NT2/D1 (cell line): ENCODE measurements around the gene SHFL.

Experiments
- DNase-seq: peaks from one replicate; pipeline ENCODE4 v3.0.0-alpha.2; 2011; ENCODE audit warnings: low read depth, low spot score
- H3K27me3 ChIP-seq: 2 replicates; pipeline ENCODE4 v1.6.0; 2011; ENCODE audit warnings: mild to moderate bottlenecking; ENCODE audit not compliant: insufficient read length, insufficient read depth
- H3K36me3 ChIP-seq: 2 replicates; pipeline ENCODE4 v1.6.1; 2011; ENCODE audit warnings: mild to moderate bottlenecking, low read length, mixed read lengths; ENCODE audit not compliant: insufficient read depth, insufficient read length
- H3K4me1 ChIP-seq: 2 replicates; pipeline ENCODE4 v1.5.1; 2011; ENCODE audit not compliant: insufficient read depth, insufficient read length
- H3K4me3 ChIP-seq: 2 replicates; pipeline ENCODE4 v1.5.1; 2011; ENCODE audit warnings: low read depth; ENCODE audit not compliant: insufficient read length
- H3K9ac ChIP-seq: 2 replicates; pipeline ENCODE4 v1.6.0; 2011; ENCODE audit warnings: low read depth; ENCODE audit not compliant: insufficient read length
- H3K9me3 ChIP-seq: 2 replicates; pipeline ENCODE4 v1.5.1; 2011; ENCODE audit warnings: mild to moderate bottlenecking, low read length; ENCODE audit not compliant: insufficient read depth
- SUZ12 ChIP-seq: IDR thresholded peaks from 2 replicates; pipeline ENCODE4 v1.6.1; 2011; ENCODE audit not compliant: insufficient read length, insufficient read depth; ENCODE audit errors: extremely low read depth
- YY1 ChIP-seq: IDR thresholded peaks from 2 replicates; pipeline ENCODE4 v1.6.1; 2011; ENCODE audit not compliant: insufficient read length, insufficient read depth
- ZNF274 ChIP-seq: IDR thresholded peaks from 2 replicates; pipeline ENCODE4 v1.6.1; 2011; ENCODE audit warnings: mild to moderate bottlenecking, low read depth, low read length

Gene SHFL

DNA sequence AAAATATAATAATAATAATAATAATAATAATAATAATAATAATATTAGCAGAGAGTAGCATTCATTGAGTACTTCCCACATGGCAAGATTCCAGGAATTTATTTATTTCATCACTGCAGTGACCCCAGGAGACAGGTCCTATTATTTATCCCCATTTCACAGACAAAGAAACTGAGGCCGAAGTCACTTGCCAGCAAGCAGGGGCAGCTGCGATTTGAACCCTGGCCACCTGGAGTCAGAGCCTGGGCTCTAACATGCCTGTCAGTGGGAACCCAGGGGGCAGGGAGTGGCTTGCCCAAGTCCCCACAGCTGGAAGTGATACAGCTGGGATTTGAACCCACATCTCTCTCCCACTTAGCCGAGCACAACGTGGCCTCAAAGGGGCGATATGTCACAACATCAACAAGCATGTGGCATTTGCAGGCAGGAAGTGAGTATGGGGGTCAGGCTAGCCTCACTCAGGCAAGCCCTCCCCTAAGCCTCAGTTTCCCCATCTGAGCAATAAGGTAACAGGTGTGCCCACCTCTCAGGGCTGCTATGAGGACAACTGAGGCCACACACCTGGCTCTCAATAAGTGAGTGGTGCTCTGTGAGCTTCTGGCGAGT is 2.9 kb downstream of the SHFL start:
- H3K36me3 ChIP-seq: peaks cover 2% of the 10 kb centered on the region
- H3K4me1 ChIP-seq: peaks cover 2% of the 10 kb centered on the region
- peaks cover 11% of the 10 kb centered on the region for H3K27me3 ChIP-seq
- H3K9me3 ChIP-seq: no peaks in the 10 kb centered on the region
- H3K4me3 ChIP-seq: no peak overlapping the region
- no peak for DNase-seq
- TF ChIP-seq YY1 (no peak), ZNF274 (no peak), SUZ12 (no peak)
- H3K9ac ChIP-seq: no peak overlapping the region

DNA sequence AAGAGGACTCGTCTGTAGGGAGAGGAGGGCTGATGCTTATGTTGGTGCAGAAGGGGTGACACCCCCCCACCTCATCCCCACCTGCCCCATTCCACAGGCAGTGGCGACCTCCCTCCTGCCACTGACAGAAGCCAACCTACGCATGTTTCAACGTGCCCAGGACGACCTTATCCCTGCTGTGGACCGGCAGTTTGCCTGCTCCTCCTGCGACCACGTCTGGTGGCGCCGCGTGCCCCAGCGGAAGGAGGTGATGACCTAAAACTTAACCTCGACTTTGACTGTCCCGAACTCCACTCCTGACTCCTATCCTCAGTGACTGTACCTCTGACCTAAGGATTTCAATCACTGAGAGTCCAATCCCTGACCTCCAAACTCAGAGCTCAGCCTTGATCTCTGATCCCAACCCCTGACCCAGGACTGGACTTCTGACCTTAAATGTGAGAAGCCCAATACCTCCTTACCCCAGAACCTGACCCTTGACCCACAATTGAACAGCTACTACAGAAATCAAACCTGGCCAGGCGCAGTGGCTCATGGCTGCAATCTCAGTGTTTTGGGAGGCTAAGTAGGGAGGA is 3.8 kb downstream of the SHFL start:
- H3K9me3 ChIP-seq: no peaks in the 10 kb centered on the region
- no peak overlapping the region for H3K4me3 ChIP-seq
- TF ChIP-seq SUZ12 (no peak), ZNF274 (no peak), YY1 (no peak)
- peaks cover 14% of the 10 kb centered on the region for H3K27me3 ChIP-seq
- DNase-seq: no peak
- no peak overlapping the region for H3K9ac ChIP-seq
- peaks cover 2% of the 10 kb centered on the region for H3K36me3 ChIP-seq
- H3K4me1 ChIP-seq: peaks cover 2% of the 10 kb centered on the region

DNA sequence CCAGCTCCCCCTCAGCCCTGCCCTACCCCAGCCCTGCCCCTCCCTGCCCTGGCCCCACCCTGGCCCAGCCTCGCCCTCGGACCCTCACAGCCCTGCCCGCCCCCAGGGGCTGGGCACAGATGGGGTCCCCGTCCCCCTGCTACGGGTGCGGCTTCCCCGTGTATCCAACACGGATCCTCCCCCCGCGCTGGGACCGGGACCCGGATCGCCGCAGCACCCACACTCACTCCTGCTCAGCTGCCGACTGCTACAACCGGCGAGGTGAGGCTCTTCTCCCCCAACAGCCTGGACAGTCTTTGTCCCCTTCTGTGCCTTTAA is 5.2 kb downstream of the SHFL start:
- Histone ChIP-seq H3K27me3 (peaks cover 14% of the 10 kb centered on the region), H3K4me1 (peaks cover 2% of the 10 kb centered on the region), H3K9me3 (no peaks in the 10 kb centered on the region), H3K4me3 (no peak overlapping the region), H3K9ac (no peak overlapping the region), H3K36me3 (peaks cover 2% of the 10 kb centered on the region)
- DNase-seq: no peak
- TF ChIP-seq SUZ12 (no peak), ZNF274 (no peak), YY1 (no peak)

DNA sequence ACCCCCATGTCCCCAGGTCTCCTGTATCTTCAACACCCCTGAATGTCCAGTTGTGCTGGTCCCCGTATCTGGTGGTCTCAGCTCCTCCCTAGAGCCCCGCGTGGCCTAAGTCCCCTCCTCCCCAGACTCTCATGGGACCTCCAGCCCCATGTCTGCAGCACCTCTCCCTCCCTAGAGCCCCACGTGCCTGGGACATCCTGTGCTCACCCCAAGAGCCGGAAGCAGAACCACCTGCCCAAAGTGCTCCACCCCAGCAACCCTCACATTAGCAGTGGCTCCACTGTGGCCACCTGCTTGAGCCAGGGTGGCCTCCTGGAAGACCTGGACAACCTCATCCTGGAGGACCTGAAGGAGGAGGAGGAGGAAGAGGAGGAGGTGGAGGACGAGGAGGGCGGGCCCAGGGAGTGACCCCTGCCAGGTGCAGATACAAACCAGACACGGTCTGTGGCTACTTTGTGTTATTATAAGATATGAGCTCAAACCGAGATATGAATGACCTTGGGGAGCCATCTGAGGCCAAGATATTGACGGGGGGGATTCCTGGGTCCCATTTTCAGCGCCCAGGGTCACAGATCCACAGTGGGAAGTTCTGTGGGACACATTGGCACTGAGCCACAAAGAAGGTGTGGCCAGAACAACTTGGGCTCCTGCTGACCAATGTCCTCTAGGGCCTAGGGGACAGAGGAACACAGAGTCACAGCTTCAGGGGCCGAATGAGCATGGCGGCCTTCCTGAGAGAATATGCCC is 6.0 kb downstream of the SHFL start:
- H3K9me3 ChIP-seq: no peaks in the 10 kb centered on the region
- peaks cover 14% of the 10 kb centered on the region for H3K27me3 ChIP-seq
- DNase-seq: no peak
- H3K36me3 ChIP-seq: peaks cover 2% of the 10 kb centered on the region
- H3K4me1 ChIP-seq: peaks cover 3% of the 10 kb centered on the region
- H3K4me3 ChIP-seq: no peak overlapping the region
- no peak for TF ChIP-seq SUZ12
- H3K9ac ChIP-seq: no peak overlapping the region

DNA sequence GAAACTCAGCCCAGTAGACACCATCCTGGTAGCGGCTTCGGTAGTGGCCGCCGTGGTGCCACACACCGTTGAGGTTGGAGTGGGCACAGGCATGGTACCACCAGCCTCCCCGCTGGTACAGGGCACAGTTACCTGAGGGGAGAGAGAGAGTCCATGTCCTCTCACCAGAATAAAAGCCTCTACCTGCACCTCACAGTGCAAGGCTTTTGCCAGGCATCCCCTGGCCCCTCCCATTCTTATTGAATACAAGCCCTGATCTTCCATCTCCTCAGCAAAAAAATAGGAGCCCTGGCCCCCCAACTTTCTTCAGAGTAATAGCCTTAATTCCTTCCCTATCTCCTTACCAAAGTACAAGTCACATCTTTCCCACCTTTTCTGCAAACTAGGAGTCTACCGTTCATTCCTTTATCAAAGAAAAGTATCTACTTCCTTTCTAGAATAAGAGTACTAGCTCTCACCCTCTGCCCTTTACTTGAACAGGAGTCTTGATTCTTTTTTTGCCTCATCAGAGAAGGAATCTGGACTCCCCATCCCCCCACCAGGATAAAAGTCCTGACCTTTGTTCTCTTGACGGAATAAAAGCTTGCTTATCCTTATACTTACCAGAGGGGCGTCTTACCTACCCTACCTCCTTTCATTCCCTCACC is 6.7 kb downstream of the SHFL start:
- H3K27me3 ChIP-seq: peaks cover 14% of the 10 kb centered on the region
- H3K4me1 ChIP-seq: peaks cover 3% of the 10 kb centered on the region
- H3K9ac ChIP-seq: no peak overlapping the region
- no peak for DNase-seq
- peaks cover 2% of the 10 kb centered on the region for H3K36me3 ChIP-seq
- H3K4me3 ChIP-seq: no peak overlapping the region
- no peaks in the 10 kb centered on the region for H3K9me3 ChIP-seq
- TF ChIP-seq YY1 (no peak), SUZ12 (no peak), ZNF274 (no peak)

DNA sequence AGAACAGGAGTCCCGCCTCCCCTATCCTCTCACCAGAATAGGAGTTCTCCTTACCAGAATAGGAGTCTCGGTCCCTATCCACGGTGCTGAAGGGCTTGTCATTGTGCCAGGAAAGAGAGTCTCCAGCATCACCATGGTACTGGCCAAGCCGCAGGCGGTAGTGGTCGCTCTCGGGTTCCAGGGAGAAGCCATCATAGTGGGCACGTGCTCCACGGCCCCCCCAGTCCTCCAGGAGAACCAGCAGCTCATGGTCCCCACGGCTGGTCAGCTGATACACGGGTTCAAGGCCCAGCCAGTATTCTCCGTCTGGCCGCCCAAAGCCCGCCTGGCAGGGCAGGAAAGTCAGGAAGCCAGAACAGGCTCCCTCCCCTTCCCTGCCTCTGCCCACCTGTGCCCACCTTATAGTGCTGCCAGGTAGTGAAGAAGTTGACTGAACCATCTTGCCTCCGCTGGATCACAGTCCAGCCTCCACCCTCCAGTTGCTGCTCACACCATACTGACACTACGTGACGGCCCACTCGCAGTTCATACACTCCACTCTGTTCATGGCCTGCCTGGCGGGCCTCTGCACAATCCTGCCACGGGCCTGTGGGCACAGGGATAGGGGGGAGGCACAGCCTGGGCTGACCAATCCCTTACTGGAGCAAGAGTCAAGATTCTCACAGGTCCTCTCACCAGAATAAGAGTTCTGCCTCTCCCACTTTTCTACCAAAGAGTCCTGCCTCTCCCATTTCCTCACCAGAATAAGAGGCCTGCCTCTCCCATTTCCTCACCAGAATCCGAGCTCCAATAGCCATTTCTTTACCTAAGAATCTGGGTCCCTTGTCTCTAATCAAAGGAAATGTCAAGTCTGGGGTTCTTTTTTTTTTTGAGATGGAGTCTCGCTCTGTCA is 7.4 kb downstream of the SHFL start:
- H3K27me3 ChIP-seq: peaks cover 14% of the 10 kb centered on the region
- H3K4me3 ChIP-seq: no peak overlapping the region
- H3K9me3 ChIP-seq: no peaks in the 10 kb centered on the region
- H3K36me3 ChIP-seq: peaks cover 2% of the 10 kb centered on the region
- H3K9ac ChIP-seq: no peak overlapping the region
- TF ChIP-seq ZNF274 (no peak), SUZ12 (no peak)
- no peak for DNase-seq
- H3K4me1 ChIP-seq: peaks cover 3% of the 10 kb centered on the region

DNA sequence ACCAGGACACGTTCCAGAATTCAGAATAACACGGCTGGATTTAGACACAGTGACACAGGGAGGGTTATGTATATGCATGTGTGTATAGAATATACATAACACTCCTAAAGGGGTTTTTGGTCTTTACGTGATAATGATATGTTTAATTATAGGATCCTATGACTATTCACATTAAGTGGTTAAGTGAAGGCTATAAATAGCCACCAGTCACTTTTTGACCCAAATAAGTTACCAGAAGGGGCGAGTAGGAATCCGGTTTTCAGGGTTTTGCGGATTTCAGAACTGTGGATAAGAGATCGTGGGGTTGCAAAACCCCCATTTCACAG is 9.5 kb downstream of the SHFL start:
- Histone ChIP-seq H3K9me3 (no peaks in the 10 kb centered on the region), H3K27me3 (peaks cover 14% of the 10 kb centered on the region), H3K4me1 (peaks cover 4% of the 10 kb centered on the region), H3K4me3 (no peak overlapping the region), H3K9ac (peak overlapping the region; percentile 62), H3K36me3 (peaks cover 2% of the 10 kb centered on the region)
- DNase-seq: no peak
- no peak for TF ChIP-seq YY1
- no peak for TF ChIP-seq ZNF274
- TF ChIP-seq SUZ12: no peak
